Globus pallidus (tissue), 1 donor: ENCODE results near the gene EIF2D.
"Not testable (repeated sequence)": the region's sequence is repeated elsewhere in the genome, so short reads cannot be mapped to it uniquely, and the experiment has no call there.

Source experiments
- DNase-seq: peaks from one replicate; pipeline ENCODE4 v3.0.0-alpha.2; 2015; ENCODE audit warnings: low spot score

EIF2D gene

GRCh38 chr1:206635080-206635977 is 23.1 kb upstream of the EIF2D start, which contains the start of gene DYRK3:
Gene DYRK3, plus strand, starts transcription at chr1:206635536. Its CDS starts 168 bp downstream, at chr1:206635704.
- DNase-seq, result peak; percentile 87

- DNase-seq, result peak; percentile 84
These were observed 22.3 kb upstream of the EIF2D start for GRCh38 chr1:206634365-206635079.

GRCh38 chr1:206633708-206634121 is 21.4 kb upstream of the EIF2D start:
- peak; percentile 15 for DNase-seq

GRCh38 chr1:206631085-206631509 is 18.8 kb upstream of the EIF2D start:
- no peak for DNase-seq

GRCh38 chr1:206628916-206629315 is 16.7 kb upstream of the EIF2D start:
- no peak for DNase-seq

- DNase-seq, result not testable (repeated sequence)
These were observed 14.1 kb upstream of the EIF2D start for GRCh38 chr1:206626396-206626795.

- no peak for DNase-seq
These were observed 2.9 kb downstream of the EIF2D start for GRCh38 chr1:206609229-206609991.

GRCh38 chr1:206608108-206608698 is 4.1 kb downstream of the EIF2D start:
- DNase-seq, result no peak

GRCh38 chr1:206606867-206607266 is 5.4 kb downstream of the EIF2D start:
- DNase-seq, result no peak

- no peak for DNase-seq
These were observed 7.4 kb downstream of the EIF2D start for GRCh38 chr1:206604861-206605260.

- no peak for DNase-seq
These were observed 11.7 kb downstream of the EIF2D start for GRCh38 chr1:206600527-206600926.

GRCh38 chr1:206596319-206596666 is 16.0 kb downstream of the EIF2D start:
- DNase-seq, result no peak

- no peak for DNase-seq
These were observed 16.5 kb downstream of the EIF2D start for GRCh38 chr1:206595581-206596318.

GRCh38 chr1:206593351-206593925 is 18.8 kb downstream of the EIF2D start:
- DNase-seq, result no peak

- no peak for DNase-seq
These were observed 20.6 kb downstream of the EIF2D start for GRCh38 chr1:206591696-206592095.

- DNase-seq, result no peak
These were observed 21.0 kb downstream of the EIF2D start for GRCh38 chr1:206591226-206591625.

GRCh38 chr1:206590025-206590758 is 22.1 kb downstream of the EIF2D start:
- DNase-seq, result no peak

- no peak for DNase-seq
These were observed 23.1 kb downstream of the EIF2D start for GRCh38 chr1:206589206-206589605.

- DNase-seq, result no peak
These were observed 23.8 kb downstream of the EIF2D start for GRCh38 chr1:206588492-206588891.

GRCh38 chr1:206587904-206588303 is 24.4 kb downstream of the EIF2D start:
- DNase-seq, result no peak
